ENCODE results near the gene CATSPER1. TPM values are rescaled to one million over a fixed set of nuclear protein-coding genes. Genes with fewer than 3 reads are reported as not detected.

CATSPER1 gene
- total RNA-seq, 1 experiment from 2014 or later: not detected

- Histone ChIP-seq H3K9me3 (ENCODE audit: low read depth, low read length, poor library complexity, severe bottlenecking) (no peaks in the 10 kb centered on the region), H3K4me3 (ENCODE audit: low read depth, low read length, poor library complexity, severe bottlenecking) (peak within 1 kb of the TSS; percentile 42), H3K27me3 (replicated peaks; ENCODE audit: insufficient read depth, low read depth, low read length, poor library complexity) (no peaks in the 10 kb centered on the region), H3K27ac (ENCODE audit: low read depth, low read length, poor library complexity, severe bottlenecking) (no peak within 1 kb of the TSS), H3K4me1 (ENCODE audit: insufficient read depth, low read length, poor library complexity, severe bottlenecking) (peaks cover 22% of the 10 kb centered on the region), H3K36me3 (ENCODE audit: insufficient read depth, low read length, poor library complexity, severe bottlenecking) (no peaks in the 10 kb centered on the region)
- intact Hi-C loops (cut with micrococcal nuclease; ENCODE audit: unreplicated experiment): no loop called here
- ChIA-PET POLR2A (ENCODE audit: low non-redundant PET) (no interaction called here), CTCF (interaction anchor here (0.6 kb wide), 1 partner anchor 703 kb away, joined by 4 read pairs; no protein-coding TSS in a partner anchor)
- no peak for TF ChIP-seq EZH2 (IDR thresholded peaks at IDR 0.05; ENCODE audit: borderline replicate concordance, low read depth, low read length, poor library complexity, severe bottlenecking)
- no peak for TF ChIP-seq CTCF (conservative IDR thresholded peaks at IDR 0.05; ENCODE audit: low read depth, low read length)
- DNase-seq (ENCODE audit: low spot score): no peak
- BruUV-seq (replicated peaks): no TSS peak
These were observed 22.5 kb upstream of the CATSPER1 start, which contains the start of gene GAL3ST3 for GRCh38 chr11:66048547-66049323. GAL3ST3 (minus strand) TSS chr11:66049161; CDS start chr11:66045415, 3,746 bp downstream.

GRCh38 chr11:66047541-66048365 lies 21.5 kb upstream of the CATSPER1 start:
- no TSS peak for BruUV-seq (replicated peaks)
- H3K9me3 ChIP-seq (ENCODE audit: low read depth, low read length, poor library complexity, severe bottlenecking): no peaks in the 10 kb centered on the region
- POLR2A ChIA-PET (ENCODE audit: low non-redundant PET): interaction anchor here (0.7 kb wide), 1 partner anchor 129 kb away, joined by 3 read pairs; no protein-coding TSS in a partner anchor
- H3K36me3 ChIP-seq (ENCODE audit: insufficient read depth, low read length, poor library complexity, severe bottlenecking): no peaks in the 10 kb centered on the region
- H3K27me3 ChIP-seq (replicated peaks; ENCODE audit: insufficient read depth, low read depth, low read length, poor library complexity): no peaks in the 10 kb centered on the region
- CTCF ChIA-PET: interaction anchor here (0.6 kb wide), 1 partner anchor 704 kb away, joined by 4 read pairs; no protein-coding TSS in a partner anchor
- peaks cover 14% of the 10 kb centered on the region for H3K4me1 ChIP-seq (ENCODE audit: insufficient read depth, low read length, poor library complexity, severe bottlenecking)
- TF ChIP-seq CTCF (conservative IDR thresholded peaks at IDR 0.05; ENCODE audit: low read depth, low read length): no peak
- no peak for TF ChIP-seq EZH2 (IDR thresholded peaks at IDR 0.05; ENCODE audit: borderline replicate concordance, low read depth, low read length, poor library complexity, severe bottlenecking)
- H3K27ac ChIP-seq (ENCODE audit: low read depth, low read length, poor library complexity, severe bottlenecking): no peak overlapping the region
- no peak overlapping the region for H3K4me3 ChIP-seq (ENCODE audit: low read depth, low read length, poor library complexity, severe bottlenecking)
- DNase-seq (ENCODE audit: low spot score): no peak
- intact Hi-C loops (cut with micrococcal nuclease; ENCODE audit: unreplicated experiment): no loop called here

GRCh38 chr11:66046901-66047300 lies 20.6 kb upstream of the CATSPER1 start:
- no peak for TF ChIP-seq CTCF (conservative IDR thresholded peaks at IDR 0.05; ENCODE audit: low read depth, low read length)
- TF ChIP-seq EZH2 (IDR thresholded peaks at IDR 0.05; ENCODE audit: borderline replicate concordance, low read depth, low read length, poor library complexity, severe bottlenecking): no peak
- Histone ChIP-seq H3K4me1 (ENCODE audit: insufficient read depth, low read length, poor library complexity, severe bottlenecking) (peaks cover 14% of the 10 kb centered on the region), H3K27ac (ENCODE audit: low read depth, low read length, poor library complexity, severe bottlenecking) (no peak overlapping the region), H3K36me3 (ENCODE audit: insufficient read depth, low read length, poor library complexity, severe bottlenecking) (no peaks in the 10 kb centered on the region), H3K4me3 (ENCODE audit: low read depth, low read length, poor library complexity, severe bottlenecking) (no peak overlapping the region), H3K9me3 (ENCODE audit: low read depth, low read length, poor library complexity, severe bottlenecking) (no peaks in the 10 kb centered on the region), H3K27me3 (replicated peaks; ENCODE audit: insufficient read depth, low read depth, low read length, poor library complexity) (no peaks in the 10 kb centered on the region)
- BruUV-seq (replicated peaks): no TSS peak
- ChIA-PET CTCF (no interaction called here), POLR2A (ENCODE audit: low non-redundant PET) (no interaction called here)
- no peak for DNase-seq (ENCODE audit: low spot score)
- intact Hi-C loops (cut with micrococcal nuclease; ENCODE audit: unreplicated experiment): no loop called here

Measured in A673 (cell line).